ENCODE measurements around the gene COL4A4.
A peak's percentile ranks its signal among the peaks of the same experiment; 100 is the strongest.

The COL4A4 gene

DNA sequence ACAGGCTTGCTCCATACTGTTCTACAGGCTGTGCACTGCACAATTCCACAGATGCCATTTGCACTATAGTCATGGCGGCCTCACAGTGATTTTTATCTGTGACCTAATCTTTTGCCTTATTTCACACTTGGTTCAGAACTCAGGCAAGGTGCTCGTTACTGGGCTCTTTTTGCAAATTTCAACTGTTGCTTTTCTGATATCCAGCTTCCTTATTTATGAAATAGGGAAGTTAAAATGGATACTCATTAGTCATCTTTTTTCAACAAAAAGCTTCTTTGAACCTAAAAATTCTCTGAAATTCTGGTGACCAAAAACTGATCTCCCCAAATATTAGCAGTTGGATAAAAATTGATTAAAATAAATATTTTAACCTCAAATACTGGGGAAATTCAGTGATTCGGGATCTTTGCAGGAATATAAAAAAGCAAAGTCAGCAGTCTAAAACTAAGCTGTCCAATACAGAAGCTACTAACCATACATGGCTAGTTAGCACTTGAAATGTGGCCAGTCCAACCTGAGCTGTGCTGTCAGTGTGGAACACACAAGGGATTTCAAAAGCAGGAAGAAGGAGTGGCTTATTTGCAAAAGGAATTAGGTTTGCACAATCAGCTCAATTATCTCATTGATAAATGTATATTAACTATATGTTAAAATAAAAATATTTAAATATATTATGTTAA, 134.4 kb downstream of the COL4A4 start:
- DNase-seq: no peak

GRCh38 chr2:227025510-227025909, 138.5 kb downstream of the COL4A4 start:
- DNase-seq: no peak

GRCh38 chr2:227022608-227023007, 141.4 kb downstream of the COL4A4 start:
- no peak for DNase-seq

DNA sequence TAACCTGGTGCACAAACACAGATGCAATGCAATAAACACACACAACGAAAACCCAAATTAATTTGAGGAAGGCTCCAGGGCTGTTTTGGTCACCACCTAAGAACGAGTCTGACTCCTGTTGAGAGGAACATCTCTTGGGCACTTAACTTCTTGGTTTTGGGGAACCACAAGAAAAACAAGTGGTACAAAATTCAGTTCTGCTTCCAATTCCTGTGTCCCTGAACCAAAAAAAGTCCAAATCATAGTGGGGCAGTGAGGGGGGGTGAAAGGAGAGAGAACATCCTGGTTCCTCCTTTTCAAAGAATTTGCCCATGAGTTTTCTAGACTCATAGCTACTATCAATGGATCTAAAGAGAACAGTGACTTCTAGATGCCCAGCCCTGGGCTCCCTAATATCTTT, 143.6 kb downstream of the COL4A4 start:
- DNase-seq: no peak

- DNase-seq: no peak
These were observed 147.1 kb downstream of the COL4A4 start for GRCh38 chr2:227016894-227017293.

GRCh38 chr2:227013881-227014280, 150.1 kb downstream of the COL4A4 start:
- DNase-seq: no peak

DNA sequence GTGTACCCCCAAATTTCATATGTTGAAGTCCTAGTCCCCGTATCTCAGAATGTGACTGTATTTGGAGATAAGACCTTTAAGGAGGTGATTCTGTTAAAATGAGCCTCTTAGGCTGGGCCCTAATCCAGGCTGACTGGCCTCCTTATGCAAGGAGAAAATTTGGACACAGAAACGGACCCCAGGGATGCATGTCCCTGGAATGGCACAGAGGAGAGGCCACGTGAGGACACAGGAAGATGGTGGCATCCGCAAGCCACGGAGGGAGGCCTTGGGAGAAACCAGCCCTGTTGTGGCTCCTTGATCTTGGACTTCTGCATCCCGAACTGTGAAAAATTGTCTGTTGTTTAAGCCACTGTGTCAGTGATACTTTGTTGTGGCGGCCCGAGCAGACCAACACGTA, 150.7 kb downstream of the COL4A4 start:
- DNase-seq: no peak

DNA sequence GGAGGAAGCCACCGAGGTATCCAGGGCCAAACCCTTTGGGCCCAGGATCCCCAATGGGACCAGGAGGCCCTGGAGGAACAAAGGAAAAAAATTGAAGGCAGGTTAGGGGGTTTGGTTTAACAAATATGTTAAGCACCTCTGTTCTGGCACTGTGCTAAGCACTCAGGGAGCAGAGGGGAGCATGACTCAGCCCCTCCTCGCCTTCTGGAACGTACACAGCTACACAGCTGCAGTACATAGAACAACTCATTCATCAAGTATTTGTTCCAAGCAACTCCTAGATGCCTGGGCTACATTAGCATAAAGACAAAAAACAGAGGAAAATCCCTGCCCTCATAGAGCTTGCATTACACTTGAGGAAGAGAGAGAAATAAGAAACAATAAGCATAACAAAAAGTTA, 153.6 kb downstream of the COL4A4 start:
- DNase-seq: no peak

DNA sequence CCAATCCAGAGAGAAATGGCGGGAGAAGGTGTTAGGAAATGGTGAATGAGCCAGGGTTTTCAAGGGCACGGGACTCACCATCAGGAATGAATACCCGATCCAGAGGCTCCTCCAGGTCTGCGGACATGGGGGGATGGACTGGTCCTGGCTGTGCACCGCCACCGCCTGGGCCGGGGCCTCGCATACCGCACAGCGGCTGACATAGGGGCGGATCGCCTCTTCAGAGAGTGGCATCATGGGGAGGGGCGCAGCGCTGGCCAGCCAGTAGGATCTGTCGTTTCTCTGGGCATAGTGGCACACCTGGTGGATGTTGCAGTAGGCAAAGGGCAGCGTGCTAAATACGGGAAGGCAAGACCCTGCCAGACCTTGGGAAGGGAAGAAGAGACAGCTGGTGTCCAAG, 156.1 kb downstream of the COL4A4 start:
- no peak for DNase-seq

DNA sequence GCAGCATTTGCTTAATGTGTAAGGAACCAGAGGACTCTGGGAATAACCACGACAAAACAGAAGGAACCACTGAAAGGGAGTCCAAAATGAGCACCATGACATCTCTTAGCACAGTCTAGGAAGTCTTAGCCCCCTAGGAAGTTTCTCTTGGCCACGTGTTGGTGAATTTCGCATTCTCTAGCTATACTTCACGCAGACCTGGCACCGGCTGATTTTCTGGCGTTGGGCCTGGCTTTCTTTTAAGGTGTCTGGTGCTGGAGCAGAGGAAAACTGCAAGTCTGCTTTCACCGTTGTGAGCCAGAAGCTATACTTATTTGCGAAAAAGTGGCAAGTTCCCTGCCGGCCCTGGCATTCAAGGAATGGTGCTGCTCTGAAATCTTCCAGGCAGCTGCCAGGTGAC, 156.9 kb downstream of the COL4A4 start:
- DNase-seq: peak in 1 of 3 experiments; percentile 29

DNA sequence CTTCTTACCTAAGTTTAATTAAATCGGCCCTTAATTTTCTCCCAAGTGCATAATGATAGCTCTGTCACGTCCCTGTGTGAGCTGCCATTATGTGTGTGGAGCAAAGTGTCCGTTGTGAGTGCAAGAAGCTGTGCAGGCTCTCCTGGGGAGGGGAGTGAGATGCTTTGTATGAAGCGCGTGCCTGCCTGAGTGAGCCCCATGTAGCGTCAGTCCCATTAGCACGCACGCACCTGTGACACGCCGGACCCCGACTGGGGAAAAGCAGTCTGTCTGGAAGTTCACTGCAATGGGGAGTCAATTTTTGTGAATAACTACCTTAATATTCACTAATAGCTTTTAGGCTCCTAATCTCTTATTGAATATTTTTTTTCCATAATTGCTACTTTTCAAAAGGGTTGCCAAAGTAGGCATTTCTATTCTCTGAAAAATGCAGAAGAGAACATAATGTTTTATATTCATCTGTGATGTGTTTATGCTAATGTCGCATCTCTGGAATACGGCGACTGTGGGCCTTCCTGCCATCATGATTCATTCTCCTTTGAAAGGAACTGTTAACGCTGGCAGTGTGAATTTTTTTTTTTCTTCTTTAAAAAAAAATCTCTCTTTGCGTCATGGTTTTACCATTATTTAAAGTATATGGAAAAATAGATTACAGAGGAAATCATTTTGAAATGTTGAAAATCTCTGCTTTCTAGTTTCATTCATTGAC, 157.7 kb downstream of the COL4A4 start:
- peak in 2 of 3 experiments; percentile 86 to 97 for DNase-seq

DNA sequence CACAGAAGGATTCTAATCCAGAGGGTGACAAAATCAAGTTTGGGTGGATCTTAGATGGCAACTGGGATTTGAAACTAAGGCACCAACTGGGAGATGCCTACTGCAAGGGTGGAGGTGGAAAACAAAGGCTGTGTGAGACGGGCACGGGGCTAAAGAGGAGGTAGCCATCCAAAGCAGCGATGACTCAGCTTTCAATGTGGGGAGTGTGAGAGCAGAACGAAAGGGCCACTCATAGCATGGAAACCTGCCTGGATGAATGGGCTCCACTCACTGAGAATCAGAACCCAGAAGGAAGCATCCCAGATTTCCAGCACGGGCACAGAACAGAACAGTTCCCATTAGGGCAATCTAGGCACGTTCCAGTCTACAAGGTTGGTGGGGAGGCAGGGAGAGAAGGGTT, 159.5 kb downstream of the COL4A4 start:
- DNase-seq: no peak

DNA sequence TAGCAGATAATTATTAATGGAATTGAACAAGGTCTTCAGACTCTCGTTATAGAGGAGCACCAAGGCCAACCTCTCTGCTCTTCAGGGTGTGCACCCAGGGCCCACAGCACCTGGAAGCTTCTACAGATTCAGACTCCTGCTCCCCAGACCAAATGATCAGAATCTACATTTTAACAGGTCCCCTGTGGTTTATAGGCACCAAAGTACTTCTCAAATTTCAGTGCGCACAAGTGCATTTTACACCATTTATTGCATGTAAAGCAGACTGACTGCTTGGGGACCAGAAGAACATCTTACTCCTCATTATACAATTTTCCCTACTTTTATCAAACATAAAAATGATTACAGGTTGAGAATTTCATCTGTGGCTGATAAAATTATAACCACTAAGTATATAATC, 163.9 kb downstream of the COL4A4 start:
- peak in 1 of 3 experiments; percentile 33 for DNase-seq

DNA sequence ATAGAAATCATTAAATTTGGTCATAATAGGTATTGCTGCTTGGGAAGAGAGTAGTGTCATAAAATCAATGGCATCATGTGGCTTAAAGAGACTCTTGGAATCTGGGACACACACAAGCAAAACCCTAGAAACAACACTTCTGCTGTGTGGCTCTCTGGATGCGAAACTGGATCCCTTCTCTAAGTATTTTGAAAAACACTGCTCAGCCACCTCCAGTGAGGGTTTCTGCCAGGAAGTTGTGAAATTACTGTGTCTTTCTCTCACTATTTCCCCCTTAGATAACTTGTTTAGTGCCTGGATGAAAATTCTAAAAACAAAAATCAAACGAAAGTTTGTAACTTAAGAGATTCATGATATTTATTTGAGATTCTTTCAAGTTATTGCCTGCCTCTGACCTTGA, 164.3 kb downstream of the COL4A4 start:
- DNase-seq: no peak

- no peak for DNase-seq
These were observed 168.4 kb downstream of the COL4A4 start for GRCh38 chr2:226995625-226996041.

- no peak for DNase-seq
These were observed 169.2 kb downstream of the COL4A4 start for GRCh38 chr2:226994775-226995174.

DNA sequence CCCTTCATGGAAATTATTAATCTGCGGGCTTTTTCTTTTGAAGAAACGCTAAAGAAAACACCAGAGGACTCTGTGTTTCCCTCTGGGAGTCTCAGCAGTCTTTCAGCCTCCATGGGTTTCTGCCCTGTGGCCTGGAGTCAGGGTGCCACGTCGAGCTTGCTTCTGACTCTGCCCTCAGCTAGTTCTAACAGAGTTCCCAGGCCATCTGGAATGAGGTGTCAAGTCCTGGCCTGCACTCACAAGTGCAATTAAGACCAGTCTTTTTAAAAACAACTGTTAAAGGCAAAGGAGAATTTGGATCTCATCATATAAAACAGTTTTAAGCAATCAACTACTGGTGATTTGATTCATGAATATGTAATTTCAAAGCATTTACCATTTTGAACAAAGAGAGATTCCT, 170.8 kb downstream of the COL4A4 start:
- DNase-seq: no peak

DNA sequence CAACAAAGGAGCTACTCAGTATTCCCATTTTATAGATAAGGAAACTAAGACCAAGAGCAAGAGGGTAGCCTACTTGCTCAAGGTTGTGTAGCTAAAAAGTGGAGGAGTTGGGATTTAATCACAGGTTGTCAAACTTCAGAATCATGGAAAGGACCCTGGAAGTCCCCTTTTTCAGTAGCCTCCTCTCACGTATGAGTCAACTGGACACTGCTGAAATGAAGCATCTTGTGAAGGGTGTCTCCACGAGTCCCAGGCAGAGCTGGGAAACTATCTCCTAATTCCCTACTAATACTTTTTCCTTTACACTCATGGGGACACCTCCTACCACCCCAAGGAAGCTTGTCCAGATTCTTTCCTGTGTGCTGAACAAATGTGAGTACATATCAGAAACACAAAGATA, 172.3 kb downstream of the COL4A4 start:
- no peak for DNase-seq

GRCh38 chr2:226985583-226985946, 178.4 kb downstream of the COL4A4 start:
- DNase-seq: no peak

DNA sequence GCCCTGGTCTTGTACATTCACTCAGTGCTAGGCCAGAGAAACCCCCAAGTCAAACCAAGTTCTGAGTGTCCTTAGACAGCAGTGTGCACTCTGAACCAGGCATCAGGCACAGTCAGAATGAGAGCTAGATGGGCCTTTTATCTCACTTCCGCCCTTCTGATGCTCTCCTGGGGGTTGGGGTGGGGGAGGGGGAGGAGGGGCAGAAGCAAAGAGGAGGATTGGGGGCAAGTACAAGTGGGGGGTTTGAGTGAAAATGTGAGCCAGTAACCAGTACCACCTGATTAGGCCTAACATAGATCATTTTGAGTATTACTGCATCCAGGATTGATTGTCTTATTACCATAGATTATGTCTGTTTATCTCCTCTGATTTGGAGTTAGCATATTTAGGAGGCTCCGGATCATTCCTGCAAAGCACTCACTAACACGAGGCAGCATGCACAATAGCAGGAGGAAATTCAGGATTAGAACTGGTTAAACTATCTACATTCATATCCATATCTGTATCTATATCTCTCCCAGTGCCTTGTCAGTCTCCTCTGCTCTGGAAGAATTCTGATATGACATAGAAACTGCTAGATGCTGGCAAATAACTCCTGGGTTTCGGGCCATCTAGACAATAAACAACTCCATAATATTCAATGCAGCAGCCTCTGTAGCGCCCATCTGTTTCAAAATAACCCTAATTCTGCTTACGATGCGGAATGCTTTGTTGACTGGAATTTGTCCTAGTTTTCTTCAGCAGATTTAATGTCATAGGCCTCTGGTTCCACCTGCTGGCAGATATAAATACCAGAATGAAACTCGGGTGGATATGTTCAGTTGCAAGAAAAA, 179.0 kb downstream of the COL4A4 start:
- DNase-seq: peak; percentile 6 to 86 (median 47)

DNA sequence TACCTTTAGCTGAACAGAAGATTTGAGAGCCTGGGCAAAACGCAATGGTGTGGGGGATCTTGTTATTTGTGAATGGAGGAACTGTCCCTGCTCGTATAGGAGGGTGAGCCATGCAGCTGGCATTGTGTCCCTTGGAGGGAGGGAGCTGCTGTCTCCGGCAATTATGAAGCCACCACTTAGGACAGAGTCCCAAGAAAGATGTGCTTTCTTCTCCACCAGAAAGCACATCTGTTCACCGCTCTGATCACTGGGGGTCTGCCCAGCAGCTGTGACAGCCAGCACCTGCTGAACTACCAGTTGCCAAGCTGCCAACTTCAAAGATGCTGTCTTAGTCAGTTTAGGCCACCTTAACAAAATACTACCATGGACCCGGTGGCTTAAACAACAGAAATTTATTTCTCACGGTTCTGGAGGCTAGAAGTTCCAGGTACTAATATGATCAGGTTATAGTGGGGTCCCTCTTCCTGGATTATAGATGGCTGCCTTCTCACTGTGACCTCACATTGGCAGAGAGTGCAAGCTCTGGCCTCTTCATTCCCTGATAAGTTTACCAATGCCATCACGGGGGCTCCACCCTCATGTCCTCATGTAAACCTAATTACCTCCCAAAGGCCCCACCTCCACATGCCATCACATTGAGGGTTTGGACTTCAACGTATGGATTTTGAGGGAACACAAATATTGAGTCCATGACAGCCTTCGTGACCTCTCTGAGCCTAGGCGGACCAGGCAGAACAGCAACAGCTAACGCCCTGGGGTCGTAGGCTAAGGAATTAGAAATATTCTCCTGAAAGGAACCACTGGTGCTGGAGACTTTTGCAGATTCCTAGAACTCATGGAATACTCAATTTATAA, 179.9 kb downstream of the COL4A4 start:
- DNase-seq: no peak

DNA sequence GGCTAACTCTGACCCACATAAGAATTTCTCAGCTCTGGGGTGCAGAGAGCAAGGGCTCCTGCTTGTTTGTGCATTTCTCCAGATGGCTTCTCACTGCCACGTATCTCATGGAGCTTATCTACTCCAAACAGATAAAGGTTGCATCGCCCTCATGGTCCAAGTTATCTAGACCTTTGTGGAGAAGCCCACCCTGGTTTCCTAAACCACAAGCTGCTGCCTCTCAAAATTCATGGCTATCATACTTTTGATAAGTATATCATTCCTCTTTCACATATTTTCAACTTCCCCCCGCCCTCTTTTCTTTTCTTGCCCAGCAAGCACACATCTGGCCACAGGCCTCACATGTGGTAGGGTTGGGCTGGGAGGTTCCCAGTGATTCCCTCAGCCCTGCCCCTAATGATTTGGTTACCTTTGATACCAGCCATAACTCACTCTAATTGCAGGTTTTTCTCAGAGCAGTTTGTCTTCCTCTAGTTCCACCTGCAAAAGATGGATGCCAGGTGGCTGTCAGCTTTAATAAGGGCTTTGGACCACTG, 182.1 kb downstream of the COL4A4 start:
- peak in 2 of 3 experiments; percentile 70 to 90 for DNase-seq

DNA sequence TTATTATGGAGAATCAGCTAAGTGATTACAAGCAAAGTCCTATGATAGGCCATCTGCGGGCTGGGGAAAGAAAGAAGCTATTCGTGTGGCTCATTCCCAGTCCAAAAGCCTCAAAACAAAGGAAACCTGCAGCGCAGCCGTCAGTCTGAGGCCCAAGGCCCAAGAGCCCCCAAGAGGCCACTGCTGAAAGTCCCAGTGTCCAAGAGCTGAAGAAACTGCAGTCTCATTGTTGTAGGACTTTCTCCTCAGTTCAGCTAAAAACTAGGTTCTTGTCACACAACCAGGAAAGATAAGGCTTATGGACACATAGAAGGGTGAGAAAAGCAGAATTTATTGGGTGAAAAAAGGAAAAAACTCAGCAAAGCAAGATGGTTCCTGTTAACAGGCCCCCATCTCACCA, 185.0 kb downstream of the COL4A4 start:
- DNase-seq: no peak

Data from NCI-H1417 (cell line).